HUDEP-2 (cell line): ENCODE results near the gene HIBADH.
"Not testable (repeated sequence)": the region's sequence is repeated elsewhere in the genome, so short reads cannot be mapped to it uniquely, and the experiment has no call there.

Experiments used
- DNase-seq, 76 experiments: peaks; one replicate each; lab custom pipeline; 2025; ENCODE audit not compliant: unreplicated experiment in 76 of 76; lab: John Stamatoyannopoulos, UW

The HIBADH gene

DNA sequence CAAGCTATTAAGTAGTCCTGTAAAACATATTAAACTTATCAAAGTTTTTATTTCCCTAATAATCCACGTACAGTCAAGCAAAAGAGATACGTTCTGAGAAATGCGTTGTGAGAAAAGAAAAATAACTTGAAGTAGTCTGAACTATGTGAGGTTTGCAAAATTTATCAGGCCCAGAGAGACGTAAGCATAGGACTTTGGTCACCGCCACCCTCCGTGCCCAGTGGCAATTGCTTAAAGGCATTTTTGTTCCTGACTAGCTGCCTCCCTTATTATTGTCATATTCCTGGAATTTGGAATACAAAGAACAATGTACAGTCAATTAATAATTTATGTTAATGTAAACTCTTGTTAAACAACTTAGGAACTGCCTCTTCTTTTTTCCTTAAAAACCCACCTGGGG lies 22.8 kb downstream of the HIBADH start:
- DNase-seq = no peak

DNA sequence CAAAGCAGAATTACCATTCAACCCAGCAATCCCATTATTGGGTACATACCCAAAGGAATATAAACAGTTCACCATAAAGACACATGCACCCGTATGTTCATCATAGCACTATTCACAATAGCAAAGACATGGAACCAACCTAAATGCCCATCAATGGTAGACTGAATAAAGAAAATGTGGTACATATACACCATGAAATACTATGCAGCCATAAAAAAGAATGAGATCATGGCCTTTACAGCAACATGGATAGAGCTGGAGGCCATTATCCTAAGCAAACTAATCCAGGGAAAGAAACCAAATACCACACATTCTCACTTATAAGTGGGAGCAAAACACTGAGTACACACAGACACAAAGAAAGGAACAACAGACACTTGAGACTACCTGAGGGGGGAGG lies 23.6 kb downstream of the HIBADH start:
- not testable (repeated sequence) for DNase-seq

DNA sequence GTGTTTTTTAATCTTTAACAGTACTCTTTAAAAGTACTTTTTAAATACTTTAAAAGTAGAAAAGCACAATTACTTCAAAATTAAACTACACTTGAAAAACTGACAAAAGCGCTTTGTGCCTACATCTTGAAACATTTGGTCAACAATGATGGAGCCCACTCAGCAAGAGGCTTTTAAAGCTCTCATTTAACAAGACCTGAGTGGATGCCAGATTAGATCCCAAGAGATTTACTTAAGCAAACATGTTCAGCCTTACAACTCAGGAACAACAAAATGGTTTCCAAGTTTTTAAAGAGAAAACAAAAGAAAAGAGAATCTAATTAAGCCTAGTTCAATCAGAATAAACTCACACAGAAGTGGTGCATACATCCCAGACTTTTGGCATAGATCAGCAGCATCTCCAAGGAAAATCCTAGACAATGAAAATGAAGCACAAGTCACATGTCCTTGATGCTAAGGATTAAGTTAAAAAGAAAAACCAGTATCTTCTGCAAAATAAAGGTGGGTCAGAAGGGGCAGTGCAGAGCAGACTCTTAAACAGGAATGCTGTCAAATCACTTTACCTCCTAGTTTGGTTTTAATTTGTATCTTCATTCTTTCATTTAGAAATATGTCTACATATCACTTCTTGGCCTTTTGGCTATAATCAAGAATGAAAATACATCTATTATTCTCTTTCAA lies 26.2 kb downstream of the HIBADH start:
- no peak for DNase-seq

DNA sequence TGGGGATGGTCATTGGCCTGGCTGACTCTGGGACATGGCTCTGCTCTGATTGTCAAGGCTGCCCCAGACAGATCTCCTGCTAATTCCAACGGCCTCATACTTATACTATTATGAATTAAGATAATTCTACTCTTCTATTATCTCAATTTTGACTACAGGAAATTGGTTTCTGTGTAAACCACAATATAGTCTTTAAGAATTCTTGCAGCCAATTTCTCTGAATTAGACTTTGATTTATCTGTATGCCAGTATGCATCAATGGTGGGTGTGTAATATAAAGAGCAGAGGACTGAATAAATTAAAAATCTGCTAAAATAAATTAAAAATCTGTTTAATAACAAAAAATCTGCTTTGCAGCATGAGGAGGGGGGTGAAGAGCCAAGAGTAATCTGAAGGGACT lies 27.0 kb downstream of the HIBADH start:
- DNase-seq = no peak

DNA sequence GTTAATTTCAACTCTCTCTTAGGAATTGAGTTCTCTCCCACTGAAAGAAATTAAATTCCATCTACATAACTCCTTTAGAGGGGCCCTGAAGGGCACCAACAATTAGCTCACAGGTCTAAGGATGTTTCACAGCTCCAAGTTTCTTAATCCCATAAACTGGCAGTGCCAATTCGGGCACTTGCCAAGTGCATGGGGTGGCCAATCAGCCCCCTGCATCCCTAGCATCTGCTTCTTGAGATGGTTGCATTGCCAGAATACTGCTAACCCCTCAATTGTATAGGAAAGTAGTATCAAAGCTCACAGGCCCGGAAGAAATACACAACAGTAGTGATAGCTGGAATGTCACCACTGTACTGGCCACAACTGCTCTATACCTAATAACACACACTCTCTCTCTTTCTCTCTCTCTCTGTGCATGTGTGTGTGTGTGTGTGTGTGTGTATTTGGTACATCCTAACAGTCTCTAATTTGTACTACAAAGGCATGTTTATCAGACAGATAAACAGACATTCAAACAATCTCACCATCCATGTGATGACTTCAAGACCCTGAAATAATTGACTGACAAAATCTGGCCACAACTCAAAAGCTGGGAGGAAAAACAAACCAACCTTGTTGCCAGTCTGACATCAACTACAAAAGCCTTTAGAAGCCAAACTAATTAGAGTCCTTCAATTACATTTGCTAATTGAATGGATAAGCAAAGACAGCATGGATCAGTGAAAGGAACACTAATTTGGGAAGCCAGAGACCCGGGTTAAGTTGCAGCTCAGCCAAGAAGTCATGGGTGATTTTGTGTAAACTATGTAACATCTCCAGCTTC lies 27.8 kb downstream of the HIBADH start:
- no peak for DNase-seq

DNA sequence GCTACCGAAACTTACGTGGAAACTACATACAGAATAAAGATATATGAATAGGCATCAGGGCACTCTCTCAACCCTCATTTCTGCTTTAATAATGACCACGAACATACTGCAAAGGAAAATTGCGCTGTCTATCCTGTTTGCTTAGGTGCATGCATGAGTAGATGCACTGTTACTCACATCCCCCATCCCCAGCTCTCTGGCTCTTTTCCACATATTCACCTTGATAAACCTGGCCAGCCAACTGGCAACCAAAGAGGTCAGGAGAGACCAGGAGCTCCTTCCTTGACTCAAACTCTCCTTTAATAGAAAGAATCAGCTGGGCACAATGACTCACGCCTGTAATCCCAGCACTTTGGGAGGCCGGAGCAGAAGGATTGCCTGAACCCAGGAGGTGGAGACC lies 29.6 kb downstream of the HIBADH start:
- DNase-seq = no peak

DNA sequence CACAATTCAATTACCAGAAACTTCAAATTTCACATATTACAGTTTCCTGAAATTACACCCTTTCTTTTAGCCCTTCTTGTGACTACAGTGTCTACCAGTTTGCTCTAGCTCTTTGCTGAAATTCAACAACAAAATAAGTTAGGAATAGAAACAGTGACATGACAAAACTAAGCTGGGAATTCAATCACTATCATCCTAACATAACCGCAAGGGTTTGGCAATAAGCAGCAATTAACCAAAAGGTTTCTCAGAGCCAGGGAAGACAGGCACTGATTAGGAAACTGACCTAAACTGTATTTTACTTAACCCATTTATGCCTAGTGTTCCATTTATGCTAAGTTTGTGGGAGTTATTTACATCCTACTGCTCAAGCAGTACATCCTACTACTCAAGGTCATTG lies 31.3 kb downstream of the HIBADH start:
- DNase-seq = no peak

DNA sequence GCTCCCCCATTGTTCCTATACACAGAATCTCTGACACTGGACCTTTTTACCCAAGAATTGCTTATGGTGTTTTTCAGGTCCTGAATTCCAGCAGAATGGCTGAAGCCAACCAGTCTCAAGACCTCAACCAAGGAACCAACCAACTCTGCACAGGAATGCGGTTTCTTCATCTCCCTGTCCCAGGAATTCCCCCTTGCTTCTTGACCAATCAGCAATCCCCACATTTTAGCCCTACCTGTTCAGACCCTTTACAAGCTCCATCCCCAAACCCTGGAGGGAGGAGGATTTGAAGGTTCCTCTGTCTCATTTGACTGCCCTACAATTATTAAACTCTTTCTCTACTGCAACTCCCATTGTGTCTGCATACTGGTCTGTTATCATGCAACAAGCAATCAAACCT lies 35.5 kb downstream of the HIBADH start:
- no peak for DNase-seq

DNA sequence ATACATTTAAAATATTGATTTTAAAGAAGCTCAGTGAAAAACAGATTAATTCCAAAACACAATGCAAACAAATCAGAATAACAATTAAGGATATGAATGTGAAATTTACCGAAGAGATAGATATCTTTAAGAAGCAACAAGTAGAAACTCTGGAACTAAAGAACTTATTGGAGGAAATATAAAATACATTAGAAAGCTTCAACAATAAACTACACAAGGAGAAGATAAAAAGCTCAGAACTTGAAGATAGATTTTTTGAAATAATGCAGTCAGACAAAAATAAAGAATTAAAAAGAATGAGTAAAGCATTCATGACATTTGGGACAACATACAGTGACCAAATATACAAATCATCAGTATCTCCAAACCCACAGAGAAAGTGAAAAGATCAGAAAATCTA lies 43.2 kb downstream of the HIBADH start:
- DNase-seq = no peak

DNA sequence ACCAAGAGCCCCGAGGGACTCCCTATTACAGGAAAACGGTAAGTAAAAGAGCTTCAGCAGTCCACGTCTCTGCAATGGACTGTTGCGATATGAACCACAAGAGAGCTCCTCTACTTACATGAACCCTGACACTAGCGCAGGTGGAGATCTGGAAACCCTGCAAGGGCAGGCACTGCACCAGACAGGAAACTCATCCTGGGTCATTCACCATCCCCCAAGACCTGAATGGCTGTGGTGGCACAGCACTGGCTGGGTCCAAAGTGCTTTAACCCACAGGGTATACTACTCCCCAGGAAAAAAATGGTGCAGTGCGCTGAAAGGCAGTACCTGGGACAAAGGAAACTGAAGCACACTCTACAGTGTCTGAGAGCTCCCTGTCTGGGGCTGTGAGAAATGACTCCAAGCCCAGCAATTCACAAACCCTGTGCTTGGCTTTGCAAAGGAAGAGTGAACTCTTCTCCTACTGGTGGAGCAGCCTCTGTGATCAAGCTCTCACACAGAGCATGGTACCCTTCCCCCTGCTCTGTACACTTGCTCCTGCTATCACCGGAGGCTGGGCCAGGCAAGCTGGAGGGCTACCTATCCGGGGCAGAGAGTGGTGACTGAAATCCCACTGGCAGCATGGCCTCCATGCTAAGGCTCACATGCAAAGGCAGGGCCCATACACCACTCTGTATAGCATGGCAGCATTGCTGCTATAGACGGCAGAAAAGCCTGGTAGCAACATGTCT lies 44.9 kb downstream of the HIBADH start:
- no peak for DNase-seq

DNA sequence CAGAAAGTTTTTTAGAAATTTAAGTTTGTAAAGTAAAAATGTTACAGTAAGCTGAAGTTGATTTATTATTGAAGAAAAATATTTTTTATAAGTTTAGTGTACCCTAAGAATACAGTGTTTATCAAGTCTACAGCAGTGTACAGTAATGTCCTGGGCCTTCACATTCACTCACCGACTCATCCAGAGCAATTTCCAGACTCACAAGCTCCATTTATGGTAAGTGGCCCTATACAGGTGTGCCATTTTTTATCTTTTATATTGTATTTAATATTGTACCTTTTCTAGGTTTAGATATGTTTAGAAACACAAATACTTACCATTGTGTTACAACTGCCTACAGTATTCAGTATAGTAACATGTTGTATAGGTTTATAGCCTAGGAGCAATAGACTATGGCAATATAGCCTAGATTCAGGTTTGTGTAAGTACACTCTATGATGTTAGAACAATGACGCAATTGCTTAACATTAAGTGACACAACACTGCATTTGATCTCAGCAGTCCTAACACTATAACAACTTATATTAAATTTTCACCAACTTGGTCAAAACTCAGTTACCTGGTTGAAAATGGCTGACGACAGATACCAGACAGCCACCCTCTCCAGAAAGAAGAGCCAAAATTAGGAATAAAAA lies 45.7 kb downstream of the HIBADH start:
- no peak for DNase-seq

DNA sequence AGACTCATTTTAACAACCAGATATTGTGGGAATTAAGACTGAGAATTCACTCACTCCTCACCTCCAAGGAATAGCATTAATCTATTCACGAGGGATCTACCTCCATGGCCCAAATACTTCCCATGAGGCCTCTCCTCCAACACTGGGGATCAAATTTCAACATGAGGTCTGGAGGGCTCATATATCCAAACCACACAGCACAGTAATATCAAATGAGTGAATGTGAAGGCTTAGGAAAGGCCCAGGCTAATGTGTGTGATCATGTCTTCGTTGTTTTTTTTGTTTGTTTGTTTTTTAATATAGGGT lies 46.5 kb downstream of the HIBADH start:
- DNase-seq = no peak

DNA sequence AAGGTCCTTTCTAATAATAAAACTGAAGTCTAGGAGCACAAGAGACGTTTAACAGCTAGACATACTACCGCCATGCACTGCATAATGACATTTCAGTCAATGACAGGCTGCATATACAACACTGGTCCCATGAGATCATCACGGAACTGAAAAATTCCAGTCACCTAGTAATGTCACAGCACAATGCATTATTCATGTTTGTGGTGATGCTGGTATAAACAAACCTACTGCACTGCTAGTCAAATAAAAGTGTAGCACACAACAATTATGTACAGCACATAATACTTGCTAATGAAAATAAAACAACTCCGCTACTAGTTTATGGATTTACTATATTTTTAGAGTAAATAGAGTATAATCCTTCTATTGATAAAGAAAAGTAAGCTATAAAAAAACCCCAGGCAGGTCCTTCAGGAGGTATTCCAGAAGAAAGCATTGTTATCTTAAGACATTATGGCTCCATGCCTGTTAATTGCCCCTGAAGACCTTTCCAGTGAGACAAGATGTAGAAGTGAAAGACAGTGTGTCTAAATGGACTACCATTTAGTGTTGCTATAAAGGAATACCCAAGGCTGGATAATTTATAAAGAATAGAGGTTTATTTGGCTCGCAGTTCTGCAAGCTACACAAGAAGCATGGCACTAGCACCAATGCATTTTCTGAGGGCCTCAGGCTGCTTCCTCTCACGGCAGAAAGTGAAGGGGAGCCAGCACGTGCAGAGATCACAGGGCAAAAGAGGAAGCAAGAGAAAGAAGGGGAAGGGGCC lies 47.1 kb downstream of the HIBADH start:
- no peak for DNase-seq

DNA sequence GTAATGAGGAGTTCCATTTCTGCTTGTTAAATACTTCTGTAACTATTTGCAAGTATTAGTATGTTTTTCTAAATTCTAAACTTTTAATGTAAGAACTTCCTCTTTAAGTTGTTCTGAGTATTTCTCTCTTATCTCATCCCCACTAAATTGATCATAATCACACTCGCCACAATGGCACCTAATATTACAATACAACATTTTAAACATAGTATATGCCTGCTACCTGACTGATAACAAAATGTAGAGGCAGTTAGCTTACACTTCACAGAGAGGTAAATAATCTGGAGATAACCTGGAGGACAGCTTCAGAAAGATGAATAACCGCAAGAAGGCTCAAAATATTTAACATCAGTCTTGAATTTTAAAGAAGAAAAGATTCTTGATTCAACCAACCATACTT lies 48.6 kb downstream of the HIBADH start:
- peak in 2 of 76 experiments; percentile 16 to 20 for DNase-seq

DNA sequence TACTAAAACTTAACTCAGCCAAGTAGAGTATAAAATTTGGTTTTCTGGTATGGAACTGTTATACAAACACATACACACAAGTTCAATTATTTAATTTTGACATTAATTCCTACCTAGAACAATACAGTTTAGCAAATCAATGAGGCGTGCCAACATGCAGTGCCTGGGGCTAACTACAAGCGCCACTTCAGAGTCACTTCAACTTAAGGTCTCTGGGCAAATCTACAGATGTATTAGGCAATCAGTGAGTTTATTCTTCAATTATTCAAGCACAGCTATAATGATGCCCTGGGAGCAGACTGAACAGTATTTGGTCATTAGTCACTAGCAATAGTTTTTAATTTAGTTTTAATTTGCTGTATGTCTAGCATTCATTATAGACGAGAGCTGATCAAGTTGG lies 51.6 kb downstream of the HIBADH start:
- DNase-seq = no peak

DNA sequence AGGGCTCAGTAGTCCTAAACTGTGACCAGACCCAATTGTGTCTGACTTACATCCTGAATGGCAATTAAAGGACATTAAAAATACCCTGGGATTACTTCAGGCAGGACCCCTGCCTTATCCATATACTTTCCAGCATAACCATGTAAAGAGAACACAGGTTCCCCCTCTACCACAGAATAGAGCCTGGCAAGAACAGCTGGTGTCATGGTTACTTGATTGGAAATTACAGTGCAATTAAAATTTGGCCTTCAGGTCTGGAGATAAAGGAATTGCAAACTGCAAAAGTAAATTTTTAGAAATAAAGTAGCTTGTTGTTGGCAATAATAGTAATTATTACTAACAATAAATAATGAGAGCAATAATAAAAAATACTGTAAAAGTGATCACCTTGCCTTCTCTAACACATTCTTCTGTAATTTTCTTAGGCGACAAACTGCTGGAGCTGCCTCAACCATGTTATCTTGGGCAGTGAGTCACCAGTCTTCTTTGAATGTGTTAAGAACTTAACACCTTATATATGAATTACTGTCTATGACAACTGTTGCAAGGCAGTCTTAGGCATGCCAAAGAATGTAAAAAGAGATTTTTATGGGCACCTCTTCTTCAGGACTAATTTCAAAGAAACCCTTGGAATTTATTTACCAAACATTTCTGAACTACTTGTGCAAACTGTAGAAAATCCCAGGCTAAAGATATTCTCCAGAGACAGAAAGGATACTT lies 53.7 kb downstream of the HIBADH start:
- peak in 15 of 76 experiments; percentile 1 to 39 (median 15) for DNase-seq

DNA sequence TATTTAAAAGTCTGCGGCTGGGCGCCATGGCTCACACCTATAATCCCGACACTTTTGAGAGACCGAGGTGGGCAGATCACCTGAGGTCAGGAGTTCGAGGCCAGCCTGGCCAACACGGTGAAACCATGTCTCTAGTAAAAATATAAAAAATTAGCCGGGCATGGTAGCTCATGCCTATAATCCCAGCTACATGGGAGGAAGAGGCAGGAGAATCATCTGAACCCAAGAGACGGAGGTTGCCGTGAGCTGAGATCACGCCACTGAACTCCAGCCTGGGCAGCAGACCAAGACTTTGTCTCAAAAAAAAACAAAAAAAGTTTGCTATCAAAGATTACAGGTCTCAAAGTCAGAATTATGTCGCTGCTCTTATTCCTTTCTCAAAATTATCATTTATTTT lies 55.5 kb downstream of the HIBADH start:
- no peak for DNase-seq

DNA sequence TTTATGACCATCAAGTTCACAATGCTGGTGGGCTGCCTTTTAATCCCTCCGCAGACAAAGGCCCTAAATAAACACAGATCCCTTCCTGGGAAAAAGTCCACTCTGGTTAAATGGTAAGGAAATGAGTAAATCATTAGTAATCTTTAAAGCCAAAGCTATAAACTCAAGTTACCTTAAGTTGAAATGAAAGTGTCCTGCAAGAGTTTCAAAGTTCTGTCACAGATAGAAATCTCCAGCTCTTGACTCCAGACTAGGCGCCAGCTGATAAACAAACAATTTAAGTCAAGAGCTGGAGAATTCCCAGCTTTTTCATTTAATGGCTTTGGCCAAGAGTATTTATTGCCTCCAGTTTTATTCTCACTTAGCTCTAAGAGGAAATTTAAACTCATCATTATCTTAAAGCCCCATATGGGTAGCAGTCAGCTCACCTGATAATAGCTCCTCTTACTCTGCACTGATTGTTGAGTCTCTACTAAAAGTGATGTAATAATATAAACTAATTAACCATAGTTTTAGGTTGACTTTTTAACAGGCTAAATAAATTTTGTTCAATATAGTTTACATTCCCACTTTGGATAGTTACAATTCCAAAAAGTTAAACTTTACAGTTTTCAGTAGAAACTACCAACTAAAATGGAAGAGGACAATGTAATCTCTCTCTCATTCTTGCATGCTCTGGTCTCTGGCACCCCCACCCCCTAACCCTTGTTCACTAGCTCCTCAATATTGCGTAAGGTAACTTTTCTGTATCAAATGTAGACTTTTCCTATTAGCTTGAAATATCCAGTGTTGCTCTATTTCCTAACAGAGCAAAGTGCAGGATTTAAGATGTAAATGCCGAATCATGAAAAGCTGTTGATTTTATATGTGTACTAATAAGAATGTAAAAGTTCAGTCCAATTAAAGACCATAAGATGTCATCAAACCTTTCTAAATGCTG lies 56.1 kb downstream of the HIBADH start:
- DNase-seq = no peak
